ENCODE data around the gene KCNK1. TPM values are rescaled to one million over a fixed set of nuclear protein-coding genes. Genes with fewer than 3 reads are reported as not detected.
"Not testable (repeated sequence)": the region's sequence is repeated elsewhere in the genome, so short reads cannot be mapped to it uniquely, and the experiment has no call there.

The KCNK1 gene
- total RNA-seq, 1 donor from 2014 or later, result 1.6 TPM

GRCh38 chr1:233606813-233607212 lies 7.1 kb upstream of the KCNK1 start:
- Histone ChIP-seq H3K4me3 (ENCODE audit: low read length in 3 of 3) (no peak overlapping the region), H3K4me1 (ENCODE audit: control insufficient read depth in 3 of 3, insufficient read depth in 3 of 3, low read length in 3 of 3) (no peaks in the 10 kb centered on the region), H3K27me3 (ENCODE audit: control insufficient read depth in 3 of 3, insufficient read depth in 3 of 3, low read length in 3 of 3) (peaks cover under 1 to 3% (median 2%) of the 10 kb centered on the region in 3 donors), H3K27ac (ENCODE audit: low read depth, low read length) (no peak overlapping the region), H3K9me3 (ENCODE audit: control insufficient read depth in 3 of 3, low read length in 3 of 3) (no peaks in the 10 kb centered on the region), H3K9ac (ENCODE audit: low read depth in 1 of 3, low read length in 3 of 3) (no peak overlapping the region), H3K36me3 (ENCODE audit: control insufficient read depth in 3 of 3, insufficient read depth in 3 of 3, low read length in 3 of 3) (no peaks in the 10 kb centered on the region)

GRCh38 chr1:233607252-233608119 lies 6.4 kb upstream of the KCNK1 start:
- H3K9ac ChIP-seq (ENCODE audit: low read depth in 1 of 3, low read length in 3 of 3), result no peak overlapping the region
- H3K4me1 ChIP-seq (ENCODE audit: control insufficient read depth in 3 of 3, insufficient read depth in 3 of 3, low read length in 3 of 3), result no peaks in the 10 kb centered on the region
- H3K27ac ChIP-seq (ENCODE audit: low read depth, low read length), result no peak overlapping the region
- H3K9me3 ChIP-seq (ENCODE audit: control insufficient read depth in 3 of 3, low read length in 3 of 3), result no peaks in the 10 kb centered on the region
- H3K36me3 ChIP-seq (ENCODE audit: control insufficient read depth in 3 of 3, insufficient read depth in 3 of 3, low read length in 3 of 3), result no peaks in the 10 kb centered on the region
- H3K4me3 ChIP-seq (ENCODE audit: low read length in 3 of 3), result no peak overlapping the region
- peaks cover 2 to 4% (median 3%) of the 10 kb centered on the region in 3 donors for H3K27me3 ChIP-seq (ENCODE audit: control insufficient read depth in 3 of 3, insufficient read depth in 3 of 3, low read length in 3 of 3)

GRCh38 chr1:233608988-233609387 lies 4.9 kb upstream of the KCNK1 start:
- H3K27me3 ChIP-seq (ENCODE audit: control insufficient read depth in 3 of 3, insufficient read depth in 3 of 3, low read length in 3 of 3), result peaks cover 4 to 10% (median 6%) of the 10 kb centered on the region in 3 donors
- no peaks in the 10 kb centered on the region for H3K4me1 ChIP-seq (ENCODE audit: control insufficient read depth in 3 of 3, insufficient read depth in 3 of 3, low read length in 3 of 3)
- no peak overlapping the region for H3K9ac ChIP-seq (ENCODE audit: low read depth in 1 of 3, low read length in 3 of 3)
- no peaks in the 10 kb centered on the region for H3K36me3 ChIP-seq (ENCODE audit: control insufficient read depth in 3 of 3, insufficient read depth in 3 of 3, low read length in 3 of 3)
- no peak overlapping the region for H3K4me3 ChIP-seq (ENCODE audit: low read length in 3 of 3)
- H3K27ac ChIP-seq (ENCODE audit: low read depth, low read length), result no peak overlapping the region
- no peaks in the 10 kb centered on the region for H3K9me3 ChIP-seq (ENCODE audit: control insufficient read depth in 3 of 3, low read length in 3 of 3)

GRCh38 chr1:233609926-233610325 lies 4.0 kb upstream of the KCNK1 start:
- H3K27me3 ChIP-seq (ENCODE audit: control insufficient read depth in 3 of 3, insufficient read depth in 3 of 3, low read length in 3 of 3), result peaks cover 12 to 14% (median 14%) of the 10 kb centered on the region in 3 donors
- H3K4me3 ChIP-seq (ENCODE audit: low read length in 3 of 3), result no peak overlapping the region
- H3K27ac ChIP-seq (ENCODE audit: low read depth, low read length), result no peak overlapping the region
- H3K4me1 ChIP-seq (ENCODE audit: control insufficient read depth in 3 of 3, insufficient read depth in 3 of 3, low read length in 3 of 3), result peaks cover 0 to 2% (median 2%) of the 10 kb centered on the region in 3 donors
- no peaks in the 10 kb centered on the region for H3K9me3 ChIP-seq (ENCODE audit: control insufficient read depth in 3 of 3, low read length in 3 of 3)
- H3K9ac ChIP-seq (ENCODE audit: low read depth in 1 of 3, low read length in 3 of 3), result no peak overlapping the region
- no peaks in the 10 kb centered on the region for H3K36me3 ChIP-seq (ENCODE audit: control insufficient read depth in 3 of 3, insufficient read depth in 3 of 3, low read length in 3 of 3)

GRCh38 chr1:233610628-233611027 lies 3.3 kb upstream of the KCNK1 start:
- Histone ChIP-seq H3K9ac (ENCODE audit: low read depth in 1 of 3, low read length in 3 of 3) (no peak overlapping the region), H3K9me3 (ENCODE audit: control insufficient read depth in 3 of 3, low read length in 3 of 3) (no peaks in the 10 kb centered on the region), H3K27me3 (ENCODE audit: control insufficient read depth in 3 of 3, insufficient read depth in 3 of 3, low read length in 3 of 3) (peaks cover 17 to 19% (median 19%) of the 10 kb centered on the region in 3 donors), H3K27ac (ENCODE audit: low read depth, low read length) (no peak overlapping the region), H3K4me3 (ENCODE audit: low read length in 3 of 3) (no peak overlapping the region), H3K4me1 (ENCODE audit: control insufficient read depth in 3 of 3, insufficient read depth in 3 of 3, low read length in 3 of 3) (peaks cover 0 to 2% (median 2%) of the 10 kb centered on the region in 3 donors), H3K36me3 (ENCODE audit: control insufficient read depth in 3 of 3, insufficient read depth in 3 of 3, low read length in 3 of 3) (no peaks in the 10 kb centered on the region)

GRCh38 chr1:233611363-233611762 lies 2.5 kb upstream of the KCNK1 start:
- H3K4me3 ChIP-seq (ENCODE audit: low read length in 3 of 3); H3K36me3 ChIP-seq (ENCODE audit: control insufficient read depth in 3 of 3, insufficient read depth in 3 of 3, low read length in 3 of 3); H3K4me1 ChIP-seq (ENCODE audit: control insufficient read depth in 3 of 3, insufficient read depth in 3 of 3, low read length in 3 of 3); H3K9me3 ChIP-seq (ENCODE audit: control insufficient read depth in 3 of 3, low read length in 3 of 3); H3K27ac ChIP-seq (ENCODE audit: low read depth, low read length); H3K9ac ChIP-seq (ENCODE audit: low read depth in 1 of 3, low read length in 3 of 3): not testable (repeated sequence)
- H3K27me3 ChIP-seq (ENCODE audit: control insufficient read depth in 3 of 3, insufficient read depth in 3 of 3, low read length in 3 of 3), result peaks cover 17 to 19% (median 19%) of the 10 kb centered on the region in 3 donors

- H3K36me3 ChIP-seq (ENCODE audit: control insufficient read depth in 3 of 3, insufficient read depth in 3 of 3, low read length in 3 of 3), result no peaks in the 10 kb centered on the region
- no peak overlapping the region for H3K27ac ChIP-seq (ENCODE audit: low read depth, low read length)
- no peaks in the 10 kb centered on the region for H3K9me3 ChIP-seq (ENCODE audit: control insufficient read depth in 3 of 3, low read length in 3 of 3)
- H3K4me1 ChIP-seq (ENCODE audit: control insufficient read depth in 3 of 3, insufficient read depth in 3 of 3, low read length in 3 of 3), result peaks cover 0 to 2% (median 2%) of the 10 kb centered on the region in 3 donors
- peak overlapping the region in 1 of 3 donors; percentile 12 for H3K9ac ChIP-seq (ENCODE audit: low read depth in 1 of 3, low read length in 3 of 3)
- peaks cover 16 to 19% (median 17%) of the 10 kb centered on the region in 3 donors for H3K27me3 ChIP-seq (ENCODE audit: control insufficient read depth in 3 of 3, insufficient read depth in 3 of 3, low read length in 3 of 3)
- H3K4me3 ChIP-seq (ENCODE audit: low read length in 3 of 3), result peak overlapping the region; percentile 61 to 67 (median 67)
These were observed 352 bp downstream of the KCNK1 start for GRCh38 chr1:233614173-233614742.

GRCh38 chr1:233614743-233615521 lies 1.0 kb downstream of the KCNK1 start:
- Histone ChIP-seq H3K4me3 (ENCODE audit: low read length in 3 of 3) (peak overlapping the region; percentile 27 to 43 (median 41)), H3K36me3 (ENCODE audit: control insufficient read depth in 3 of 3, insufficient read depth in 3 of 3, low read length in 3 of 3) (no peaks in the 10 kb centered on the region), H3K9ac (ENCODE audit: low read depth in 1 of 3, low read length in 3 of 3) (no peak overlapping the region), H3K27ac (ENCODE audit: low read depth, low read length) (no peak overlapping the region), H3K27me3 (ENCODE audit: control insufficient read depth in 3 of 3, insufficient read depth in 3 of 3, low read length in 3 of 3) (peaks cover 16 to 19% (median 17%) of the 10 kb centered on the region in 3 donors), H3K4me1 (ENCODE audit: control insufficient read depth in 3 of 3, insufficient read depth in 3 of 3, low read length in 3 of 3) (peaks cover 0 to 2% (median 2%) of the 10 kb centered on the region in 3 donors), H3K9me3 (ENCODE audit: control insufficient read depth in 3 of 3, low read length in 3 of 3) (no peaks in the 10 kb centered on the region)

GRCh38 chr1:233615571-233615970 lies 1.7 kb downstream of the KCNK1 start:
- Histone ChIP-seq H3K9me3 (ENCODE audit: control insufficient read depth in 3 of 3, low read length in 3 of 3) (no peaks in the 10 kb centered on the region), H3K4me1 (ENCODE audit: control insufficient read depth in 3 of 3, insufficient read depth in 3 of 3, low read length in 3 of 3) (peaks cover 0 to 2% (median 2%) of the 10 kb centered on the region in 3 donors), H3K27me3 (ENCODE audit: control insufficient read depth in 3 of 3, insufficient read depth in 3 of 3, low read length in 3 of 3) (peaks cover 16 to 19% (median 17%) of the 10 kb centered on the region in 3 donors), H3K4me3 (ENCODE audit: low read length in 3 of 3) (no peak overlapping the region), H3K9ac (ENCODE audit: low read depth in 1 of 3, low read length in 3 of 3) (no peak overlapping the region), H3K27ac (ENCODE audit: low read depth, low read length) (no peak overlapping the region), H3K36me3 (ENCODE audit: control insufficient read depth in 3 of 3, insufficient read depth in 3 of 3, low read length in 3 of 3) (no peaks in the 10 kb centered on the region)

Data from skeletal muscle tissue (tissue), 4 donors.